ENCODE data around the gene PTH. TPM values are rescaled to one million over a fixed set of nuclear protein-coding genes. Genes with fewer than 3 reads are reported as not detected.

PTH gene
- total RNA-seq, 1 experiment from 2014 or later = not detected

DNA sequence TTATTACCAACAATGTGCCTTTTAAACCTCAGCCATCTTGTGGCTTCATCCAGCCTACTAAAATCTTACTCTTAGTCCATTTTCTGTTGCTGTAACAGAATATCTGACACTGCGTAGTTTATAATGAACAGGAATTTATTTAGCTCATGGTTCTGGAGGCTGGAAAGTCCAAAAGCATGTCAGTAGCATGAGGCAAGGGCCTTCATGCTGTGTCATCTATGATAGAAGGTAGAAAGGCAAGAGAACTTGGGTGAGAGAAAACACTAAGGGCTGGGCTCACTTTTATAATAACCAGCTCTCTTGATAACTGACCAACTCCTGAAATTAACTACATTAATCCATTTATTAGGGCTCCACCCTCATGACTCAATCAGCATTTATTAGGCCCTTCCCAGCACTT is 46.3 kb downstream of the PTH start:
- DNase-seq (ENCODE audit: low read depth) = no peak

DNA sequence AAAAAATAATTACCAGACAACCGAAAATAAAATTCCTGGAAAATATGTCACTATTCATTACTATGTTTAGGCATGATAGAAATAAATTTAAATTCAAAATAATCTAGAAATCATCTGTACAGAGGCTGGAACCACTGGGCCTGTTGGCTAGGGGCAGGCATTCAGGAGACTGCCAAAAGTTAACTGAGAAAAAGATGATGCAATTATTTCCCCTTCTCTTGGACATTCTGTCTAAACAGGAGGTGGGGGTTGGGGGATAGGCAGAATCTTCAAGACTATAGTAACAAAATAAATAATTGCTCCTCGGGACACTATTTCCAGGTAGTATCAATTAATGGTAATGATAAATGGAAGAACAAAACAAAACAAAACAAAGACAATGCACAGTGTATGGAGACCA is 46.9 kb downstream of the PTH start:
- no peak for DNase-seq (ENCODE audit: low read depth)

DNA sequence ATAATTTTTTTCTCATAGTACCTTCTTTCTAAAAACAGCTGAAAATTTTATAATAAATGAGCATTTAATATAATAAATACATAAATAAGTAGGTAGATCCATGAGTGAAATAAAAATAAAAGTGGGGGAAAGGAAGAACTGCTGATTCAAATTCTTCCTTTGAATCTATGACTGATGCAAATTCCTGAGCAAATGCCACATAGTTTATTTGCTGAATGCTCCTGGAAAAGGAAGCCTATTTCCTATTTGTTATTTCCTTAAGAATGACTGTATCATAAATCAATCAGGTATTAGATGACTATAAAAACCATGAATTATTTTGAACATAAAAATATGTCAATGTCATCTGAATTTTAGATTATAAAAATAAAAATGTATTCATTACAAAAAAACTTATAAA is 49.4 kb downstream of the PTH start:
- no peak for DNase-seq (ENCODE audit: low read depth)

DNA sequence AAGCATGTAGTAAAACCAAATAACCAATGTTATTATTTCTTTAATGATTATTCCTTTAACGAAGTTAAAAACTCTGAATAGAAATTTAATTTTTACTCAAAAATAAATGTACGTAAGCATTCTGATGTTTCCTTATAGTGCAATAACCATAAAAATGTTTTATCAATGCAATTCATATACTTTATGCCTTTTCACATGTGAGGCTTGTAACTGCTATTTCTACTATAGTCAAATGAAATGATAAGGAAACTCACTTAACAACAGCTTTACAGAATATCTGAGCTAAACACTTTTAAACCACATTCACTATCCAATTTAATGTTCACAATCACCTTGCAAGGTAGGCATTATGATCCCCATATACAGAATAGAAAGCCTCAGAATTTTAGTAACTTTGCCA is 50.2 kb downstream of the PTH start:
- DNase-seq (ENCODE audit: low read depth) = no peak

Other genes with a start within 250 kb of the PTH start
- 8.8 and 14.2 TPM in 2 replicates for gene BMAL1, start 218.2 kb downstream of the PTH start, total RNA-seq (2014; rRNA removed; shearing (Covaris generic))
- gene BTBD10, start 32.8 kb downstream of the PTH start, total RNA-seq (2014; rRNA removed; shearing (Covaris generic)) = 37.5 and 39.5 TPM in 2 replicates
- 39.0 and 44.7 TPM in 2 replicates for gene FAR1, start 172.7 kb upstream of the PTH start, total RNA-seq (2014; rRNA removed; shearing (Covaris generic))